Heart left ventricle (tissue), 13 donors: ENCODE results near the gene REPS2.

Experiments
- POLR2A ChIP-seq, 2 donors: fragments of 450-650 bp; IDR thresholded peaks; one replicate each; pipeline ENCODE4 v1.6.1; 2017; ENCODE audit warnings: antibody characterized with exemption in 2 of 2, mild to moderate bottlenecking in 2 of 2, moderate library complexity in 2 of 2
- TF ChIP-seq, protein P1 (sequence below), 12 donors: fragments of 200-600 bp; sonication (generic) in 4 of 12; IDR thresholded peaks; one replicate each; pipeline versions ENCODE4 v1.5.0 to v1.8.0; 2018 to 2022; ENCODE audit warnings: antibody characterized with exemption in 12 of 12, mild to moderate bottlenecking in 5 of 12
- donor health status: ischemic (EF 13 %, LVEDD 7.1; RV severe dilation, severe dysfunction).
- donor health status: DM: no; HTN: yes; CAD: no.
- donor health status: DM: no; HTN: no; CAD: no.
- donor health status: ischemic (EF 25% LVEDD 6.9; RV normal size, moderate dysfunction).
- donor health status: ischemic (EF 25% LVEDD 5.7; RV mildly dilated, moderate dysfunction).
- donor health status: ischemic (EF 35%, LVEDD 5.7; RV mildly dilated, moderate dysfunction).
- donor health status: nonischemic (EF 11% LVEDD 7.7; RV severe dilation, severe dysfunction).
- donor health status: DM: yes; HTN: yes; CAD: no.
- donor health status: PGD.
- donor health status: ischemic (EF 29% LVEDD 5.4; RV normal size, mild dysfunction).
- donor health status: nonischemic (EF 23%, LVEDD 6.1; RV moderate dilation, normal function).

DNA sequence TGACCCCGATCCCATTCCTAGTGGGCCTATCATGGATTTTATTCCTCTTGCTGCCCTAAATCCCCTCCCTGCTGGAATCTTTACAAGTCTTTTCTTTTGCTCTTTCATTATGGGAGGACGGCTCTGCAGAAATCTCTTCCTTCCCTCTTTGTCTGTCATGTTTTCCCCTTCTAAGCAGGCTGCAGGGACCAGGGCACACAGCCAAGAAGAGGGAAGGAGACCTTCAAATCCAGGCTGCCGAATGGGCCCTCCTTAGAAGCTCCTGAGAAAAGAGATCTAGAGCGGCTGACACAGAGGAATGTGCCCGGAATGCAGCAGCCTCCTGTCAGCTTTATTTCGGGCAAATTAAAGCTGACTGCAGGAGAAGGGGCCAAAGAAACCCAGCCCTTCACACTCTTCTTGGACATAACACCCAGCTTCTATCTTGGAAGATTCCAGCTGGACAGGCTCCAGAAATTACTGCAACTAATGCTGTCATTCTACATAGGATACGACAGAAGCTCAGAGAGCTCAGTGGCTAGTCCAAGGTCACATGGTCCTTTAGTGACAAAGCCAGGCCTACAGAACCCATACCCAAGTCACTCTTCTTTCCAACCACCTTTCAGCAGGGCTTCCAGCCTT is 240.8 kb downstream of the REPS2 start:
- TF ChIP-seq, protein P1, sequence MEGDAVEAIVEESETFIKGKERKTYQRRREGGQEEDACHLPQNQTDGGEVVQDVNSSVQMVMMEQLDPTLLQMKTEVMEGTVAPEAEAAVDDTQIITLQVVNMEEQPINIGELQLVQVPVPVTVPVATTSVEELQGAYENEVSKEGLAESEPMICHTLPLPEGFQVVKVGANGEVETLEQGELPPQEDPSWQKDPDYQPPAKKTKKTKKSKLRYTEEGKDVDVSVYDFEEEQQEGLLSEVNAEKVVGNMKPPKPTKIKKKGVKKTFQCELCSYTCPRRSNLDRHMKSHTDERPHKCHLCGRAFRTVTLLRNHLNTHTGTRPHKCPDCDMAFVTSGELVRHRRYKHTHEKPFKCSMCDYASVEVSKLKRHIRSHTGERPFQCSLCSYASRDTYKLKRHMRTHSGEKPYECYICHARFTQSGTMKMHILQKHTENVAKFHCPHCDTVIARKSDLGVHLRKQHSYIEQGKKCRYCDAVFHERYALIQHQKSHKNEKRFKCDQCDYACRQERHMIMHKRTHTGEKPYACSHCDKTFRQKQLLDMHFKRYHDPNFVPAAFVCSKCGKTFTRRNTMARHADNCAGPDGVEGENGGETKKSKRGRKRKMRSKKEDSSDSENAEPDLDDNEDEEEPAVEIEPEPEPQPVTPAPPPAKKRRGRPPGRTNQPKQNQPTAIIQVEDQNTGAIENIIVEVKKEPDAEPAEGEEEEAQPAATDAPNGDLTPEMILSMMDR (IDR thresholded peaks at IDR 0.05): no peak
- no peak for TF ChIP-seq POLR2A (IDR thresholded peaks at IDR 0.05)
